Right atrium auricular region (tissue), 2 donors: Measurements from ENCODE around the gene SUPT6H. TPM values are rescaled to one million over a fixed set of nuclear protein-coding genes. Genes with fewer than 3 reads are reported as not detected.
A peak's percentile ranks its signal among the peaks of the same experiment; 100 is the strongest.

Experiments used
- DNase-seq: peaks from one replicate; pipeline ENCODE4 v3.0.0-alpha.2; 2019; ENCODE audit warnings: low spot score
- H3K27ac ChIP-seq, 2 donors: fragments of 200-600 bp; sonication (generic); 1 replicate in 1 of 2; 2 replicates in 1 of 2; pipeline ENCODE4 v1.5.1; 2016 to 2019
- H3K27me3 ChIP-seq, 2 donors: fragments of 200-600 bp; sonication (generic); one replicate each; pipeline versions ENCODE4 v1.5.1 to v1.6.0; 2017 to 2019
- H3K36me3 ChIP-seq: fragments of 200-600 bp; sonication (generic); one replicate; pipeline ENCODE4 v1.5.1; 2016
- H3K4me1 ChIP-seq, 2 donors: fragments of 200-600 bp; sonication (generic); one replicate each; pipeline versions ENCODE4 v1.5.1 to v1.6.0; 2017 to 2019
- H3K4me3 ChIP-seq, 2 donors: fragments of 200-600 bp; sonication (generic); 1 replicate in 1 of 2; 2 replicates in 1 of 2; pipeline ENCODE4 v1.5.1; 2017 to 2019; ENCODE audit warnings: mild to moderate bottlenecking in 1 of 2, moderate library complexity in 1 of 2
- H3K9me3 ChIP-seq, 2 donors: fragments of 200-600 bp; sonication (generic); one replicate each; pipeline ENCODE4 v1.5.1; 2019
- total RNA-seq, 2 donors: library from RNA; depleted of rRNA; stranded (reverse); fragments of >200 nt; gene quantifications; one replicate each; pipeline ENCODE4 v1.1.0, GENCODE V29; 2016
- TF ChIP-seq, protein P1 (sequence below), 2 donors: fragments of 200-600 bp; sonication (generic); IDR thresholded peaks; one replicate each; pipeline ENCODE4 v1.5.1; 2019; ENCODE audit warnings: antibody characterized with exemption in 2 of 2

Gene SUPT6H
- total RNA-seq, 2 donors from 2014 or later, result 28.5 to 45.4 TPM

DNA sequence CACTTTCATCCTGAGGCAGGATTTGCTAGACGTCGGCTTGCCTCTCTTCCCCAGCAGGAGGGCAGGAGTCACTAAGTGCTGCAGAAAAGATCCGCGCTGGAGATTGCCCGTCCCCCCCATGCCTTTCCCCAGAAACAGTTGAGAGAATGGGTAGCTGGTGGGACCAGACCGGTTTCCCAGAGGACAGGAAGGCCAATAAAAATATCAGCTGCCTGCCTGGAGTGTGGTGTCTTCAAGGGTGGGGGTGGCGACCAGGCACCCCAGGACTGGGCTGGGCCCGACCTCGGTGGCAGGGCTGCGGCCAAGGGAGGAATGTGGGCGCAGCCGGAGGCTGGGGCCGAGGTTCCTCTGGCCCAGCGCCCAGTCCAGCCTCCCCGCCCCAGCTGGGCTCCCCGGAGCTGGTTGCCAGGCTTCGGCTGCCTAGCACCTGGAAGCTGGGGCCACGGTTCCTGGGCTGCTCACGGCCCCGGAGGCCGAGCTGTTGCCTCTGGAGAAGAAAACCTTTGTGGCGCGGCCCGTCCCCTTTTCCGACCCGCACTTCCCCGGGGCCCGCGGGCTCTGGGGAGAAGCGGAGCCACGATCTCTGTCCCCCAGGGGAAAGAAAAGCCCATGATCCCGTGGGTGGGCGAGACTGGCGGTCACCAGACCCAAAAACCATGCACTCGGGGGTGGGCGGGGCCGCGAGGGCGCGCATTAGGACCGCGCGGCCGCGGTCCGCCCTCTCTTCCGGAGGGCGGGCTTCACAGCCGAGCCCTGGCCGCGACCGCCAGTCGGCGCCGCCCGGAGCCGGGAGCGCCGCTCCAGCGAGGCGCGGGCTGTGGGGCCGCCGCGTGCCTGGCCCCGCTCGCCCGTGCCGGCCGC lies 81.5 kb downstream of the SUPT6H start, which contains the start of gene TRAF4:
Gene TRAF4, plus strand, starts transcription at position 769 of the 861 bp plus-strand sequence. CDS start 102 bp downstream, outside the sequence.
- H3K4me1 ChIP-seq, result peaks cover 0 to 44% of the 10 kb centered on the region in 2 donors

DNA sequence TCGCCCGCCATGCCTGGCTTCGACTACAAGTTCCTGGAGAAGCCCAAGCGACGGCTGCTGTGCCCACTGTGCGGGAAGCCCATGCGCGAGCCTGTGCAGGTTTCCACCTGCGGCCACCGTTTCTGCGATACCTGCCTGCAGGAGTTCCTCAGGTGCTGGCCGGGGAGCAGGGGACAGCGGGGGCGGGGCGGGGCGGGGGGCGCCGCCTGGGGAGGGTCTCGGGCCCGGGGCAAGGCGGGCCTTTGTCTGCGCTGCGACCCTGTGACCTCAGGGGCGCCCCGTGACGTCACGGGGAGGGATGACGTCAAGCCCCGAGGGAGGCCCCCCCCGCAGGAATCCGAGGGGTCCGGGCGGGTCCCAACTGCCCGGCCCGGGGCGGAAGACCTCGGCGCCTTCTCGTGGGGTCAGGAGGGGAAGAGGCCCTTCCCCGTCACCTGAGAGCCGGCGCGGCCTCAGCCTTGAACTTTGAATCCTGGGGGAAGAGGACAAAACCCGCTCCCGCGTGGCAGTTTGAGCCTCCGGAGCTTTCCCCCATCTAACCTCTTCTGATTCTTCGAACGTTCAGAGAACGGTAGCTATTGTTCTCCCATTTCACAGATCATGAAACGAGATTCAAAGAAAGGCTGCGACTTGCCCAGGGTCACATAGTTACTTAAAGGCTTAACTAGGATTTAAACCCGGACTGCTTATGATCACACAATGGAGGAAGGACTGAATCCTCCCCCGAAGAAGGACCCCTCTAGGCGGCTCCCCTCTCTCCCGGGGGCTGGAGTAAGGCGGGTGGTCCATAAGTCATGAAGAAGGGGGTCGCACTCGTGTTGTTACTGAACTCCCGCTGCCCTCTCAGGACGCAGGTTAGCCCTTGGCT lies 82.3 kb downstream of the SUPT6H start:
- H3K4me1 ChIP-seq, result peaks cover 0 to 45% of the 10 kb centered on the region in 2 donors
- DNase-seq, result no peak
- TF ChIP-seq, protein P1, sequence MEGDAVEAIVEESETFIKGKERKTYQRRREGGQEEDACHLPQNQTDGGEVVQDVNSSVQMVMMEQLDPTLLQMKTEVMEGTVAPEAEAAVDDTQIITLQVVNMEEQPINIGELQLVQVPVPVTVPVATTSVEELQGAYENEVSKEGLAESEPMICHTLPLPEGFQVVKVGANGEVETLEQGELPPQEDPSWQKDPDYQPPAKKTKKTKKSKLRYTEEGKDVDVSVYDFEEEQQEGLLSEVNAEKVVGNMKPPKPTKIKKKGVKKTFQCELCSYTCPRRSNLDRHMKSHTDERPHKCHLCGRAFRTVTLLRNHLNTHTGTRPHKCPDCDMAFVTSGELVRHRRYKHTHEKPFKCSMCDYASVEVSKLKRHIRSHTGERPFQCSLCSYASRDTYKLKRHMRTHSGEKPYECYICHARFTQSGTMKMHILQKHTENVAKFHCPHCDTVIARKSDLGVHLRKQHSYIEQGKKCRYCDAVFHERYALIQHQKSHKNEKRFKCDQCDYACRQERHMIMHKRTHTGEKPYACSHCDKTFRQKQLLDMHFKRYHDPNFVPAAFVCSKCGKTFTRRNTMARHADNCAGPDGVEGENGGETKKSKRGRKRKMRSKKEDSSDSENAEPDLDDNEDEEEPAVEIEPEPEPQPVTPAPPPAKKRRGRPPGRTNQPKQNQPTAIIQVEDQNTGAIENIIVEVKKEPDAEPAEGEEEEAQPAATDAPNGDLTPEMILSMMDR (IDR thresholded peaks at IDR 0.05), result no peak
- no peaks in the 10 kb centered on the region for H3K27me3 ChIP-seq
- peak overlapping the region; percentile 88 to 92 for H3K27ac ChIP-seq
- H3K4me3 ChIP-seq, result peak overlapping the region; percentile 77 to 83
- no peaks in the 10 kb centered on the region for H3K9me3 ChIP-seq
- peaks cover 11% of the 10 kb centered on the region for H3K36me3 ChIP-seq

More for the DNA sequence above, 81.5 kb downstream of the SUPT6H start, which contains the start of gene TRAF4:
- DNase-seq, result no peak
- peaks cover 7% of the 10 kb centered on the region for H3K36me3 ChIP-seq
- no peaks in the 10 kb centered on the region for H3K27me3 ChIP-seq
- TF ChIP-seq, protein P1 (IDR thresholded peaks at IDR 0.05), result no peak
- H3K27ac ChIP-seq, result peak within 1 kb of the TSS; percentile 88 to 92
- no peaks in the 10 kb centered on the region for H3K9me3 ChIP-seq
- H3K4me3 ChIP-seq, result peak within 1 kb of the TSS; percentile 77 to 83

DNA sequence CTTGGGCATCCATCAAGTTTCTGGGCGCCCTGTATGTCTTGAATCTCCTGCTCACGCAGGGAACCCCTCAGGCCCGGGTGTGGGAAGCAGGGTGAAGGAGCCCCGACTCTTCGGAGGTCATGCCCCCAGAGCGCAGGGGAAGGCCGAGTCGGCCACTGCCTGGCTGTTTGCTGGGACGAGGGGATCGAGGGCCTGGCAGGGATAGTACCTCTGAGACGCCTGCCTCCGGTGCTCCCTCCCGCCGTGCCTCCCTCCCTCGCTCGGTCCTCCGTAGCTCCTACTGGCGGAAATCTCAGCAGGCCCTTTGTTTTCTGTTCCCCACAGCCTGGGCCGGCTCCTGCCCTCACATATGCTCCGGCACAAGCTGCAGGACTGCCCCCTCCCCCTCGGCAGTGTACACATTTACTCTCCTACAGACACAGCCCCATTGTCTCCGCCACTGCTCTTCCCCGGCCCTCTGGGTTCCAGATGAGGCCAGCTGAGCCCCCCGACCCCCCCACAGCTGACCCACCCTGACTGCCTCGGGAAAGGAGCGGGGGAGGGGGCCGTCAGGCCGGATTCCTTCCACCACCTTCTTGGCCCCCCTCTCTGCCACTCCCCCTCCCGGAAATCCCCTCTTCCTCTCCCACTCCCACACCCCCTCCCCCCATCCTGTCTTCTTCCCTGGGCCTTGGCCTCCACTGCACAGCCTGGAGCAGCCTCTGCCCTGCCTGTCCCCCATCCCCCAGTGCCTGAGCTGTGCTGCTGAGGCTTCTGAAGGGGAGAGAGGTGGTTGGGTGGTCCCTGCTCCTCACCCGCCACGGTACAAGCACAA lies 83.2 kb downstream of the SUPT6H start:
- peaks cover 1 to 54% of the 10 kb centered on the region in 2 donors for H3K4me1 ChIP-seq

DNA sequence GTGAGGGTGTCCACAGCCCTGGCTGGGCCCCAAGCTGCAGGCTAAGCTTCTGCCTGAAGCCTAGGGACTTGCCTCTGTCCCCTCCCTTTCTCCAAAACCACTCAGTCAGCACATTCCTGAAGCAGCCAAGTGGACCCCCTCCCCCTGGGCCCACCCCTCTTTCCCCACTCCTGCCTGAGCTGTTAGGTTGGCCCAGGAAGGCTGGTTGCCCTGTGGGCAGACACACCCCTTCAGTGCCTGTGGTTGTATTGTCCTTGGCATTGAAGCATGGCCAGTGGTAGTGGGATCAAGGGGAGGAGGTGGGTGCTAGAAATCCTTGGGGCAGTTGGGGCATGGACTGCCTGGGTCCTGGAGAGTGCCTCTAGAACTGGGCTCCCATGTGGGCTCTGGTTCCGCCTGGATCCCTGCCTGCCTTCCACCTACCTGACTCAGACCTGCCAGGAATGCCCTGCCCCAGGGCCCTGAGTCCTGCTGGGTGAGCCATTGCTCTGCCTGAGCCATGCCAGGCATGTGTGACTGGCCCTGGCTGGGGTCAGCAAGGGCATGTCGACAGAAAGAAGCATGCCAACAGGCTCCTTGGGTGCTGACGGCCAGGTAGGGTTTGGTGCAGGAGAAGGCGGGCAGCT lies 83.9 kb downstream of the SUPT6H start:
- no peak for DNase-seq
- Histone ChIP-seq H3K9me3 (no peaks in the 10 kb centered on the region), H3K27ac (peak overlapping the region in 1 of 2 donors; percentile 88), H3K27me3 (no peaks in the 10 kb centered on the region), H3K4me3 (peak overlapping the region in 1 of 2 donors; percentile 77), H3K4me1 (peaks cover 2 to 57% of the 10 kb centered on the region in 2 donors), H3K36me3 (peaks cover 11% of the 10 kb centered on the region)
- TF ChIP-seq, protein P1 (IDR thresholded peaks at IDR 0.05), result no peak

More for the DNA sequence above, 83.2 kb downstream of the SUPT6H start:
- Histone ChIP-seq H3K36me3 (peaks cover 11% of the 10 kb centered on the region), H3K27ac (peak overlapping the region; percentile 88 to 92), H3K9me3 (no peaks in the 10 kb centered on the region), H3K27me3 (no peaks in the 10 kb centered on the region), H3K4me3 (peak overlapping the region; percentile 77 to 83)
- DNase-seq, result no peak
- TF ChIP-seq, protein P1 (IDR thresholded peaks at IDR 0.05), result no peak
